ENCODE data around the gene SNN.

GRCh38 chr16:11671676-11672075 lies 3.4 kb downstream of the SNN start:
- TF ChIP-seq CTCF (IDR thresholded peaks at IDR 0.05; ENCODE audit: low read depth, low read length, poor library complexity, severe bottlenecking) (no peak), EZH2phosphoT487 (IDR thresholded peaks at IDR 0.05; ENCODE audit: borderline replicate concordance, low read length) (no peak)

All from DOHH2 (cell line).